GM12878 (cell line): Measurements from ENCODE around the gene SGIP1. TPM values are rescaled to one million over a fixed set of nuclear protein-coding genes. Genes with fewer than 3 reads are reported as not detected.

ENCODE experiments used
- ATAC-seq: fragments of 200-7000 bp; cut with Tn5 transposase; 3 replicates; pipeline ENCODE4 v1.9.1; 2020; ENCODE audit warnings: mild to moderate bottlenecking, moderate library complexity
- BruUV-seq: library from RNA; stranded (reverse); fragments of 400-500 nt; replicated peaks from 2 replicates; lab custom pipeline; 2021; lab: Mats Ljungman, UMichigan
- CTCF ChIA-PET: fragments of 300-600 bp; sonication (Branson Sonifier 250); formaldehyde crosslinking; extraction: SDS; loops from one replicate; lab custom pipeline; 2021; ENCODE audit warnings: inconsistent platforms; lab: Yijun Ruan, JAX
- POLR2A ChIA-PET: fragments of 350-600 bp; formaldehyde crosslinking; extraction: SDS; loops from one replicate; lab custom pipeline; 2021; ENCODE audit warnings: inconsistent platforms; lab: Charles Lee
- RAD21 ChIA-PET: fragments of 300-600 bp; sonication (Branson Sonifier 250); formaldehyde crosslinking; loops from one replicate; lab custom pipeline; 2023; ENCODE audit warnings: antibody characterized with exemption; ENCODE audit not compliant: unreplicated experiment; lab: Charles Lee
- SMC1A ChIA-PET: fragments of 300-600 bp; sonication (Branson Sonifier 250); formaldehyde crosslinking; loops from one replicate; lab custom pipeline; 2023; ENCODE audit not compliant: unreplicated experiment, uncharacterized antibody; lab: Charles Lee
- DNase-seq: peaks from one replicate; pipeline ENCODE4 v3.0.0-alpha.2; 2011; ENCODE audit warnings: low read depth, low spot score
- FAIRE-seq: peaks from 3 replicates; lab custom pipeline; 2011; peaks lifted over from hg19 to GRCh38; lab: Jason Lieb, UNC
- H2AFZ ChIP-seq: 2 replicates; pipeline ENCODE4 v1.6.0; 2011; ENCODE audit warnings: low read depth, low read length, control low read depth; ENCODE audit not compliant: control insufficient read depth
- H3K27ac ChIP-seq: 2 replicates; pipeline ENCODE4 v1.5.1; 2011; ENCODE audit warnings: control low read depth; ENCODE audit not compliant: control insufficient read depth, insufficient read depth
- H3K27me3 ChIP-seq, 2 experiments: replicated peaks in 1 of 2; 2 replicates each; pipeline versions ENCODE4 v1.6.0 to v1.6.1; 2011; ENCODE audit warnings: low read length in 1 of 2; ENCODE audit not compliant: control insufficient read depth in 2 of 2, insufficient read depth in 2 of 2
- H3K36me3 ChIP-seq, 2 experiments: 2 replicates each; pipeline ENCODE4 v1.5.1; 2011; ENCODE audit warnings: low read length in 1 of 2; ENCODE audit not compliant: control insufficient read depth in 2 of 2, insufficient read depth in 2 of 2
- H3K4me1 ChIP-seq: 2 replicates; pipeline ENCODE4 v1.6.1; 2011; ENCODE audit warnings: mild to moderate bottlenecking, low read length, moderate library complexity, mixed read lengths; ENCODE audit not compliant: control insufficient read depth, insufficient read depth
- H3K4me2 ChIP-seq: 2 replicates; pipeline ENCODE4 v1.6.0; 2011; ENCODE audit warnings: control low read depth; ENCODE audit not compliant: control insufficient read depth, insufficient read depth
- H3K4me3 ChIP-seq: fragments of 200-600 bp; sonication (generic); 2 replicates; pipeline ENCODE4 v1.5.1; 2016
- H3K79me2 ChIP-seq: 2 replicates; pipeline ENCODE4 v1.6.0; 2011; ENCODE audit warnings: low read length; ENCODE audit not compliant: control insufficient read depth, insufficient read depth
- H3K9ac ChIP-seq: 2 replicates; pipeline ENCODE4 v1.8.0; 2011; ENCODE audit warnings: low read length, control low read depth, mixed read lengths; ENCODE audit not compliant: control insufficient read depth, insufficient read depth
- H3K9me3 ChIP-seq: replicated peaks from 3 replicates; pipeline ENCODE4 v1.5.1; 2011; ENCODE audit warnings: mild to moderate bottlenecking, low read length; ENCODE audit not compliant: control insufficient read depth, insufficient read depth
- H4K20me1 ChIP-seq: 2 replicates; pipeline ENCODE4 v1.6.0; 2011; ENCODE audit not compliant: control insufficient read depth, insufficient read depth
- ATF7 ChIP-seq: fragments of 450-650 bp; IDR thresholded peaks from 2 replicates; pipeline ENCODE4 v1.6.1; 2016; ENCODE audit warnings: low read depth, mild to moderate bottlenecking
- CTCF ChIP-seq, 3 experiments: IDR thresholded peaks in 2 of 3; conservative IDR thresholded peaks in 1 of 3; 2 replicates each; pipeline ENCODE4 v1.5.1; 2011; ENCODE audit warnings: low read depth in 3 of 3, low read length in 3 of 3, mild to moderate bottlenecking in 3 of 3, control low read depth in 2 of 3, moderate library complexity in 2 of 3, inconsistent platforms in 1 of 3, mixed read lengths in 1 of 3; ENCODE audit not compliant: control insufficient read depth in 2 of 3, insufficient read depth in 1 of 3; ENCODE audit errors: extremely low read depth in 1 of 3
- E4F1 ChIP-seq: fragments of 450-650 bp; IDR thresholded peaks from 2 replicates; pipeline ENCODE4 v1.6.1; 2018; ENCODE audit warnings: borderline replicate concordance, mild to moderate bottlenecking; ENCODE audit not compliant: partially characterized antibody
- EED ChIP-seq: sonication (generic); IDR thresholded peaks from 2 replicates; pipeline ENCODE4 v1.6.1; 2016; ENCODE audit warnings: antibody characterized with exemption, low read depth
- GATAD2B ChIP-seq: fragments of 450-650 bp; conservative IDR thresholded peaks from 2 replicates; pipeline ENCODE4 v1.6.1; 2017; ENCODE audit warnings: low read depth, mild to moderate bottlenecking, moderate library complexity
- HDAC6 ChIP-seq: fragments of 200-600 bp; sonication (generic); IDR thresholded peaks from one replicate; pipeline ENCODE4 v1.8.0; 2017; ENCODE audit warnings: antibody characterized with exemption; ENCODE audit not compliant: unreplicated experiment
- IRF5 ChIP-seq: fragments of 450-650 bp; IDR thresholded peaks from 2 replicates; pipeline ENCODE4 v1.6.1; 2017; ENCODE audit warnings: borderline replicate concordance
- JUNB ChIP-seq: IDR thresholded peaks from 2 replicates; pipeline ENCODE4 v1.6.1; 2016; ENCODE audit warnings: antibody characterized with exemption, mild to moderate bottlenecking
- KLF5 ChIP-seq: fragments of 450-650 bp; IDR thresholded peaks from 2 replicates; pipeline ENCODE4 v1.6.1; 2014; ENCODE audit warnings: mild to moderate bottlenecking; ENCODE audit not compliant: partially characterized antibody
- MEF2A ChIP-seq: IDR thresholded peaks from 2 replicates; pipeline ENCODE4 v1.6.1; 2011; ENCODE audit warnings: low read depth, mild to moderate bottlenecking, low read length, moderate library complexity; ENCODE audit not compliant: insufficient read depth
- NRF1 ChIP-seq: conservative IDR thresholded peaks from 2 replicates; pipeline ENCODE4 v1.6.1; 2011; ENCODE audit warnings: mild to moderate bottlenecking, low read depth, low read length, improper control_type of control experiment
- SMARCA5 ChIP-seq: fragments of 450-650 bp; IDR thresholded peaks from 2 replicates; pipeline ENCODE4 v1.6.1; 2017; ENCODE audit warnings: mild to moderate bottlenecking
- SRF ChIP-seq, 2 experiments: IDR thresholded peaks; 2 replicates each; pipeline ENCODE4 v1.6.1; 2011; ENCODE audit warnings: low read depth in 2 of 2, low read length in 2 of 2, mild to moderate bottlenecking in 1 of 2, moderate library complexity in 1 of 2
- TAF1 ChIP-seq: IDR thresholded peaks from 2 replicates; pipeline ENCODE4 v1.6.1; 2011; ENCODE audit warnings: mild to moderate bottlenecking, low read depth, low read length, borderline replicate concordance
- WGBS: methylation state at CpG from one replicate; pipeline ENCODE4 v1.1.6; 2016; ENCODE audit warnings: low lambda C conversion rate; ENCODE audit not compliant: insufficient replicate concordance, insufficient coverage; ENCODE audit errors: missing lambda C conversion rate; 5-methylcytosine and 5-hydroxymethylcytosine counted together
- in situ Hi-C: fragments of 300-500 bp; cut with MboI; formaldehyde crosslinking; loops from 9 replicates; pipeline ENCODE4 v1.14.3; 2018; ENCODE audit warnings: mixed read lengths
- intact Hi-C: fragments of 100-400 bp; cut with micrococcal nuclease; formaldehyde crosslinking; loops from one replicate; pipeline ENCODE4 v1.14.2; 2022; ENCODE audit not compliant: unreplicated experiment
- polyA plus RNA-seq, 11 experiments: library from polyadenylated mRNA; depleted of rRNA in 4 of 11; unstranded in 6 of 11; stranded (reverse) in 5 of 11; fragments of >200 nt; fragmentation: Nextera tagmentation in 4 of 11; fragmentation: Illumina TruSeq in 1 of 11; extraction: Ambion mirVana in 4 of 11; extraction: Trizol in 1 of 11; gene quantifications; 1 replicate in 1 of 11; 2 replicates in 10 of 11; pipeline versions ENCODE4 v1.2.1 to v1.2.3, GENCODE V29; 2011 to 2016; ENCODE audit warnings: inconsistent platforms in 2 of 11, missing spikeins in 2 of 11, low read depth in 1 of 11
- total RNA-seq, 4 experiments: library from RNA; depleted of rRNA in 3 of 4; stranded (reverse); fragments of >200 nt in 3 of 4; fragmentation: Illumina TruSeq in 1 of 4; extraction: Trizol in 1 of 4; gene quantifications; 2 replicates each; pipeline versions ENCODE4 v1.2.1 to v1.2.3, GENCODE V29; 2013 to 2021

Gene SGIP1
- total and polyA plus RNA-seq, 10 of the 15 experiments (the other 5 are each of a cell fraction or from before 2014, with no cell fraction given), result 0.15 TPM; not detected in 9

- ChIA-PET RAD21 (no interaction called here), POLR2A (no interaction called here), CTCF (no interaction called here), SMC1A (interaction anchor here (1.0 kb wide), 1 partner anchor 258 kb away, joined by 4 read pairs; no protein-coding TSS in a partner anchor)
- TF ChIP-seq ATF7 (no peak), HDAC6 (no peak), NRF1 (no peak), CTCF (IDR thresholded peaks at IDR 0.05 in 2 of 3, conservative IDR thresholded peaks at IDR 0.05 in 1 of 3; ENCODE audit: control insufficient read depth in 2 of 3, extremely low read depth in 1 of 3, insufficient read depth in 1 of 3, low read depth in 3 of 3, low read length in 3 of 3) (no peak), EED (no peak), IRF5 (no peak), TAF1 (no peak), E4F1 (no peak), KLF5 (no peak), SRF (IDR thresholded peaks at IDR 0.05; ENCODE audit: low read depth in 2 of 2, low read length in 2 of 2) (no peak), MEF2A (no peak), SMARCA5 (no peak), GATAD2B (no peak), JUNB (no peak)
- in situ Hi-C loops, result no loop called here
- DNase-seq, result no peak
- no peak for FAIRE-seq
- Histone ChIP-seq H3K4me1 (no peaks in the 10 kb centered on the region), H3K9ac (no peak overlapping the region), H3K79me2 (no peaks in the 10 kb centered on the region), H3K9me3 (no peaks in the 10 kb centered on the region), H4K20me1 (no peaks in the 10 kb centered on the region), H3K4me2 (no peak overlapping the region), H3K27ac (no peak overlapping the region), H3K4me3 (no peak overlapping the region), H3K36me3 (no peaks in the 10 kb centered on the region), H3K27me3 (no peaks in the 10 kb centered on the region; a peak in 1 of 4 replicates), H2AFZ (no peak overlapping the region)
- BruUV-seq, result no TSS peak
- 0% methylated on average over 1 of the region's 1 CpG for WGBS
- no peak for ATAC-seq
- intact Hi-C loops, result loop anchor here (5.0 kb wide), 1 partner anchor 543 kb away; no protein-coding TSS in a partner anchor
These were observed 33.7 kb upstream of the SGIP1 start for GRCh38 chr1:66500301-66500700.
